ENCODE measurements around the gene KLHL20. TPM values are rescaled to one million over a fixed set of nuclear protein-coding genes. Genes with fewer than 3 reads are reported as not detected.

Gene KLHL20
- total and polyA plus RNA-seq, 2 of the 8 experiments (the other 6 are each of a cell fraction or from before 2014, with no cell fraction given) = 4.9 to 12.3 TPM

DNA sequence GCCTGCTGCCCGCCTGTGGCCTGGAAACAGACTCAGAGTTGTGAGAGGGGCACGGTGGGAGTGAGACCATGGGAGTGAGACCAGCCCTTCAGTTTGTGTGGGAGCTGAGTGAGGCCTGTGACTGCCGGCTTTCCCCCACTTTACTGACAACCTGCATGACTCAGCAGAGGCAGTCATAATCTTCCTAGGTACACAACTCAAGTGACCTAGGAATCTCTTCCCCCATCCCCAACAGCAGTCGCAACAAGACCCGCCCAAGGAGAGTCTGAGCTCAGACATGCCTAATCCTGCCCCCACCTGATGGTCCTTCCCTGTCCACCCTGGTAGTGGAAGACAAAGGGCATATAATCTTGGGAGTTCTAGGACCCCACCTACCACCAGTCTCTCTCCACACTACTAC is 44.2 kb downstream of the KLHL20 start:
- Histone ChIP-seq H3K36me3 (ENCODE audit: control insufficient read depth in 2 of 4, insufficient read depth in 4 of 4, low read length in 3 of 4) (peaks cover 0 to 29% (median 6%) of the 10 kb centered on the region in 4 experiments; a peak in 6 of 8 replicates), H3K4ac (replicated peaks; ENCODE audit: insufficient read length, low read depth, low read length) (no peak overlapping the region), H3K18ac (ENCODE audit: extremely low read depth, low read length) (no peak overlapping the region), H3K79me1 (ENCODE audit: low read depth, low read length) (no peaks in the 10 kb centered on the region), H4K8ac (ENCODE audit: extremely low read depth, insufficient read depth, low read length) (no peak overlapping the region), H3K4me2 (ENCODE audit: insufficient read depth in 1 of 2, low read depth in 2 of 2, low read length in 2 of 2) (no peak overlapping the region), H3K9me3 (ENCODE audit: insufficient read depth in 2 of 2, low read depth in 1 of 2, low read length in 1 of 2) (peaks cover 3 to 6% of the 10 kb centered on the region in 2 experiments; a peak in 1 of 4 replicates), H2BK5ac (ENCODE audit: low read depth, low read length) (no peak overlapping the region), H4K20me1 (replicated peaks in 1 of 2; ENCODE audit: control insufficient read depth in 1 of 2, insufficient read depth in 2 of 2, low read length in 2 of 2) (no peaks in the 10 kb centered on the region), H3K4me1 (replicated peaks in 1 of 4; ENCODE audit: control insufficient read depth in 3 of 4, insufficient read depth in 4 of 4, low read length in 3 of 4) (no peaks in the 10 kb centered on the region), H2AFZ (ENCODE audit: low read length) (no peak overlapping the region), H2BK12ac (ENCODE audit: low read depth, low read length) (no peak overlapping the region), H3K4me3 (ENCODE audit: extremely low read depth in 1 of 4, insufficient read depth in 2 of 4, low read depth in 3 of 4, low read length in 4 of 4) (no peak overlapping the region), H2BK15ac (ENCODE audit: low read length) (no peak overlapping the region), H3K27me3 (replicated peaks in 1 of 4; ENCODE audit: control insufficient read depth in 3 of 4, extremely low read depth in 1 of 4, insufficient read depth in 3 of 4, low read length in 3 of 4) (no peaks in the 10 kb centered on the region), H3K14ac (ENCODE audit: insufficient read length) (no peak overlapping the region), H3K9ac (replicated peaks in 1 of 4; ENCODE audit: extremely low read depth in 1 of 4, low read depth in 3 of 4, low read length in 3 of 4) (no peak overlapping the region), H4K5ac (ENCODE audit: insufficient read length, low read depth, low read length) (no peak overlapping the region), H2AK5ac (ENCODE audit: low read depth, low read length) (no peak overlapping the region), H3K27ac (ENCODE audit: low read depth, low read length) (no peak overlapping the region), H3K56ac (replicated peaks; ENCODE audit: insufficient read length, low read depth, low read length) (no peak overlapping the region), H2BK20ac (ENCODE audit: low read length) (no peak overlapping the region), H3K23me2 (ENCODE audit: low read depth, low read length) (no peaks in the 10 kb centered on the region), H3K23ac (ENCODE audit: insufficient read length) (no peak overlapping the region), H3K79me2 (ENCODE audit: control insufficient read depth in 1 of 2, insufficient read depth in 2 of 2, low read length in 2 of 2) (no peaks in the 10 kb centered on the region), H4K91ac (replicated peaks; ENCODE audit: insufficient read length, low read length) (no peak overlapping the region), H2BK120ac (replicated peaks; ENCODE audit: low read depth, low read length) (no peak overlapping the region)
- no peak for DNase-seq (ENCODE audit: low read depth in 1 of 2, low spot score in 2 of 2)
- no peak for FAIRE-seq
- CTCF ChIA-PET (ENCODE audit: partially characterized antibody) = interaction anchor here (0.6 to 1.1 kb wide), 2 partner anchors 44 to 105 kb away, joined by 3 read pairs; partner anchors contain the start of gene KLHL20
- WGBS, 2 experiments (ENCODE audit: extremely low coverage in 1 of 2, insufficient coverage in 1 of 2, insufficient read length in 1 of 2, insufficient replicate concordance in 2 of 2, low coverage in 1 of 2, low lambda C conversion rate in 2 of 2, missing lambda C conversion rate in 1 of 2) = 92% methylated on average over 5 of the region's 5 CpGs; no CpG with 5 or more reads in 1 of the 2 experiments
- POLR2A ChIA-PET (ENCODE audit: partially characterized antibody) = no interaction called here
- TF ChIP-seq ASH2L (IDR thresholded peaks at IDR 0.05; ENCODE audit: low read length) (no peak), EZH2 (IDR thresholded peaks at IDR 0.05; ENCODE audit: low read depth, low read length, severe bottlenecking) (no peak), CHD2 (IDR thresholded peaks at IDR 0.05; ENCODE audit: low read length) (no peak), RFX5 (IDR thresholded peaks at IDR 0.05; ENCODE audit: borderline replicate concordance, low read depth, low read length) (no peak), TAF1 (IDR thresholded peaks at IDR 0.05; ENCODE audit: low read depth, low read length) (no peak), BCL11A (IDR thresholded peaks at IDR 0.05; ENCODE audit: low read depth in 2 of 2, low read length in 2 of 2) (no peak), SIN3A (conservative IDR thresholded peaks at IDR 0.05 in 1 of 2, IDR thresholded peaks at IDR 0.05 in 1 of 2; ENCODE audit: low read depth in 1 of 2, low read length in 2 of 2) (no peak), CTBP2 (IDR thresholded peaks at IDR 0.05; ENCODE audit: borderline replicate concordance, insufficient read depth, insufficient read length, low read length) (no peak), POLR2AphosphoS5 (IDR thresholded peaks at IDR 0.05; ENCODE audit: low read depth, low read length) (no peak), CBX5 (IDR thresholded peaks at IDR 0.05; ENCODE audit: low read depth, low read length) (no peak), BACH1 (IDR thresholded peaks at IDR 0.05; ENCODE audit: low read length) (no peak), JUND (IDR thresholded peaks at IDR 0.05; ENCODE audit: low read length) (no peak), GABPA (IDR thresholded peaks at IDR 0.05; ENCODE audit: borderline replicate concordance, insufficient read depth, low read length) (no peak), KDM4A (IDR thresholded peaks at IDR 0.05; ENCODE audit: low read depth, low read length, severe bottlenecking) (no peak), SP1 (IDR thresholded peaks at IDR 0.05; ENCODE audit: low read depth, low read length) (no peak)

Measured in H1 (cell line).